COR-L47 (cell line): Measurements from ENCODE around the gene TMEM245.
A peak's percentile ranks its signal among the peaks of the same experiment; 100 is the strongest.

Experiments used
- DNase-seq: peaks from one replicate; lab custom pipeline; 2025; lab: John Stamatoyannopoulos, UW

TMEM245 gene

GRCh38 chr9:109022873-109023272, 96.9 kb downstream of the TMEM245 start:
- no peak for DNase-seq

DNA sequence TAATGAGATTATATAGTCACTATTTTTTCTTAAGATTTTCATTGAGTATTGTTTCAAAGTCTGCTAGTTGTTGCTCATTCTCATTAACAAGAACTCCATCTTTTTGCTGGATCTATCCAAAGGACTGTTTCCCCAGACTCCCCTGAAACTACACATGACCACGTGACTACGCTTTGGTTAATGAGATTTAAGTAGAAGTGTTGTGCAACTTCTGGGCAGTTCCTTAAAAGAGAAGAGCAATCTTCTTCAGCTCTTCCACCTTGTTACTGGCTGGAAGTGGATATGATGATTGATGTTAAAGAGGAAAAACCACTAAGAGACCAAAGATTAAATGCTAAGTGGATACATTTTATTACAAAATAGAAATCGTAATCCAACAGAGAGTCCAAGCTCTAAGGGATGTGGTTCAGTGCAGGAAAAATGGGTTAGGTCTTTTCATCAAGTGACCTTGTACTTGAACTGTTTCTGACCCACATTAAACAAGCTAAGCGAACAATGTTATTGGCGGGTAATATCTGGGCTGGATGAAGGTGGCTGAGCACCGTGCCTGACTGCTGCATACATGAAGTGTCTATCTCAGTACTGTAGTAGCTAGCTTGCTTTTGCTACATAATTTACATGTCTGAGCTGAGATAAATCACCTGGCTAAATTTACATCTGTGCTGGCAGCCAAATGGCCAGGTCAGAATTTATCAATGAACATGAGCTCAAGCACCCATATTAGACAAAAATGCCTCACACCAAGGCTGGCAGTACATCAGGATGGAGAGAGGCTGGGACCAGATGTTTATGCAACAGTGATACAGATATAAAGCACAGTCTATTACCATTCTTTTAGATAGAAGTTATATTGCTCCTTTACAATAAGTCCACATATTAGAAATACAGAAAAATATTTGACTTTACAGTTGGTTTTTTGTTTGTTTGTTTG, 98.9 kb downstream of the TMEM245 start:
- DNase-seq, result no peak

- no peak for DNase-seq
Observed at GRCh38 chr9:109020113-109020512, 99.6 kb downstream of the TMEM245 start.

DNA sequence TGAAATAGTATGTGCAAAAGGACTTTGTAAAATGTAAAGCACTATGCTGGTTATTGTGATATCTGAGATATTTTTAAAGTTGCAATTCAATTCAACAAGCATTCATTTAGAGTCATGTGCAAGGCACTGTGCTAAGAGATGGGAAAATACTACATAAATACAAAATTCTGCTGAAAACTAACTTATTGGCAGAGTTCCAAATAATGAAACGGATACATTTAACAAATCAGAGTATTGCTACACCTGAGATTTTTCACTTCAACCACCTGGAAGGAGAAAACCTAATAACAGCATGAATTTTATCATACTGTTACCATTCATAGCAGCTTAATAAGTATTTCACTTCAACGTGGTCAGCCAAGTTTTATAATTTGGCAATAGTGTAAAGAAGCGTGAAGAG, 100.3 kb downstream of the TMEM245 start:
- DNase-seq, result no peak

- DNase-seq, result no peak
Observed at GRCh38 chr9:109017493-109017892, 102.3 kb downstream of the TMEM245 start.

GRCh38 chr9:109017061-109017460, 102.7 kb downstream of the TMEM245 start:
- DNase-seq, result no peak

GRCh38 chr9:109016132-109016531, 103.6 kb downstream of the TMEM245 start:
- no peak for DNase-seq

- no peak for DNase-seq
Observed at GRCh38 chr9:109014608-109015280, 105.0 kb downstream of the TMEM245 start.

DNA sequence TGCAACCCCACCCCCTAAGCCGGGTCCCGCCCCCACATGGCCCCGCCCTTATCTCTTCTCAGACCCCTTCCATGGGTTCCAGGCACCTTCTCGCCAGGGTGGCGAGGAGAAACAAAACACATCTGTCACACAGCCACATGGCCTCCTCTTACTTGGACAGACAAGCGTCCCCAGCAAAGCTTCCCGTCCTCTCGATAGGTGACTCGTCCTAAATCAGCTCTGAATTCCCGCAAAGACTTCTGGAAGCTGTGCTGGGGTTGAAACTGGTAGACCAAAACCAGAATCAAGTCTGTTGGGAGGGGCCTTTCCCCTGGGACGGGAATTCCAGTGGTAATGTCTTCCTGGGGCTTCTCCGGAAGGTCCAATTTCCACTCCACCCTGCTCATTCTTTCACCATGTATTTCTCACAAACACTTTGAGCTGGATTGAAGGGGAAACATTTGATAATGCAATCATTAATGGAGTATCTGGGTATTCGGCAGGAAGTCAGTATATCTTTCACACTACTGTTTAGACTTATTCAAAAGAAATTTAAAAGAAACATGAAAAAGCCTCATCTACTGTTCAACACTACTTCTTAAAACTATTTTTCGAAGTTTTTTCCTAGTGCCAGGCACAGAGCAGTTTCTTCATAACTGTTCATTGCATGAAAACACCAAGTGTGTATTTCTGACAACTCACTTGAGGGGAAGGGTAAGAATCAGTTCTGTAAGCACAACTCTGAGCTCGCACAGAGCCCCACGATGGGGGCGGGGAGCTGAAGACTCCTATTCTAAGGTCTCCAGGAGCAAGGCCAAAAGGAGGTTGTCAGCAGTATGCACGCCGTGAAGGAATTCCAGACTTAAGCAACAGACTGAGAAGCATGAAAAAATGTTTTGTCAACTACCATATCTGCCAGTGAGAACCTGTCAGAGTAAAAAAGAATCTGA, 105.8 kb downstream of the TMEM245 start:
- DNase-seq, result no peak

DNA sequence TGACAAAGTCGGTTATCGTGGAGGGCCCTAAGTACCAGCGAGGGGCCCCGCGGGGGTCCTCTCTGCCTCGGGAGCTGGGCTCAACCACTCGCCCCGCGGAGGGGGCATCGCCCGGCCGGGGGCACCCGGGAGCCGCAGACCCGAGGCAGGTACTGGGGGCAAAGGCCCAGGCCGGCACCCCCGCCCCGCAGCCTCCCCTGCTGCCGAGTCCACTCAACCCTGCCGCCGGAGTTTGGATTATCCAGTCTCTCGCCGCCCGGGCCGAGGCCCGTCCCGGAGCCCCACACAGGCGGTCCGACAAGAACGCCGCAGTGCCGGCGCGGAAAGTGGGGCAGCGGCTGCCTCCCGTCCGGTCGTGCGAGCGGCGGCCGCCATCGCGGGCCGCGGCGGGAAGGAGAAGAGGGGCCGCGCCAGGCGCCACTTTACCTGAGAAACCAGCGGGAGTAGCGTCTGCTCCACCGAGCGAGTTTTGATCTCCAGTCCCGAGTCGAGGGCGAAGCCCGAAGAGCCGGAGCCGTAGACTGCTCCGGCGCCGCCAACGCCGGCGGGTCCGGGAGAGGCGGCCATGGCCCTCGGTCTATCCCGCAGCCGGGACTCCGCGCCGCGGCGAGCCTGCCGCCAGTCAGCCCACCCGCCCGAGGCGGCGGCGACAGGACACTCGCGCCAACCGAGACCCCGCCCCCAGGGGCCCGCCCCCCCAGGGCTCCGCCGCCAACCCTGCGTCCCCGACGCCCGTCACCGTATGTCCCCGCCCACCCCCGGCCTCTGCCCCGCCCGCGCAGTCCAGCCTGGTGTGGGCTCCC, 106.7 kb downstream of the TMEM245 start, which contains the start of gene CTNNAL1:
Gene CTNNAL1, minus strand, starts transcription at position 624 of the 803 bp plus-strand sequence. Its CDS starts 57 bp downstream, at position 567.
- peak; percentile 86 for DNase-seq

DNA sequence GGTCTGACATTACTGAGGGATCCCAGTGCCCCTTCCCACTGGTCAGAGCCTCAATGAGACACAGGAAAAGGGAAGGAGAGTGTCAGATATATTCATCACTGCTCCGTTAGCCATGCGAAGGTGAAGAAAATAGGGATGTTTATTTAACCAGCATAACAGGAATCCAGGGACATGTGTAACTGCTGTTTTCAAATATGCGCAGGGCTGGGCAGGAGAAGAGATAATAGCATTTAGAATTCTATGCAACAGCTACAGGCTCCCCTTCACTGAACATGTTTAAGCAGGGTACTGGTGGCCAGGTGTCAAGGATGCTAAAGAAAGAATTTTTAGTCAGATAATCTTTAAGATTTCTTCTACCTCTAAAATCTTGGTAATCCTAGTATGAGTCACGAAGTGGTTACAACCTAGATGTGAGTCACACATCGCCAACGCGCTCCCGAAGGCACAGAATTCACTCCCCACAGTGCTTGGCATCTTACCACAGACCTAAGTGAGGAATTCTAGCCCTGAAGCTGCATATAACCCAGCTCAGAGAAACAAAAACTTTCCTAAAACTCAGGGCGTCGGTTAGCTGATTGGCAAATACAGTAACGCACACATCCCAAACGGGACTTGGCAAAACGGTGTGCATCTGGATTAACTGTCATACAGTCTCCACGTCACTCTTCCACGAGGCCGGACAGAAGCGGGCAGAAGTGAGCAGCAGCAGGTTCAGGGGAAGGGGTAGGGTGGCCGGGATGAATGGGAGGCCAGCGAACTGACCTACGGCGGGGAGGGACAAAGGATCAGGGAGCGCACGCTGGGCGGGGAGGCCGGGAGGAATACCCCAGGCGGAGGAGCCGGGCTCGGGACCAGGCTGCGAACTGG, 107.5 kb downstream of the TMEM245 start:
- DNase-seq, result no peak

- no peak for DNase-seq
Observed at GRCh38 chr9:109011231-109011671, 108.5 kb downstream of the TMEM245 start.

DNA sequence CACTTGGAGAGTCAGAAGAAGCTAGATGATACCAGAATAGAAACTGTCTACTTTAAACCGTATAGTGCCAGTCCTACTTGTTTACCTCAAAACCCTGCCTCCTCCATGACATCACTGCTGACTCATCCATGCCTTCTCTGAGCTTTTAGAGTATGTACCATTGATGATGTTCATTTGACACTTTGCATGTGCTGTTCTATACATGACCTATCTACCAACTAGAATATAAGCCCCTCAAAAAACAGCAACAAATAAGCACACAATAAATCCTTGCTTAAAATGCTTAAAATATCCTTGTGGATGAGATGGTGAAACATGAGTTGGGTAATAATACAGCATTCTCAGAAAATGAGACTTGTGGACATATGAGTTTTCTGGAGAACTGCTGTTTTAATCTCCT, 109.0 kb downstream of the TMEM245 start:
- DNase-seq, result no peak

DNA sequence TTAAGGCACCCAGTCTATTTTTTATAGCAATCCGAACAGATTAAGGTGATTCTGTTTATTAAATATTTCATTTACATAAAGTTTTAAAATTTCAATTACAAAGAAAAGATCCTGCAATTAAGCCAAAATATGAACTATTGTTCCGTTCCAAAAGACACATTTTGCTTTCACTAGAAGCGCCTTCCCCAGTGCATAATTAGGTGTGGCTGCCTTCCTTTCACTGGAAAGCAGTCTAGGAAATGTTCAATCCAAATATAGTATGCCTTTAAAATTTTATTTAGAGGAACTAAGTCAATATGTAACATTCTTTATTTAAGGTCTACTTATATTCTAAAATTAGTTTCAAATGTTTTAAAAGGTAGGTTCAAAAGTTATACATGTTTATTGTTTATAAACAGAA, 114.1 kb downstream of the TMEM245 start:
- no peak for DNase-seq

DNA sequence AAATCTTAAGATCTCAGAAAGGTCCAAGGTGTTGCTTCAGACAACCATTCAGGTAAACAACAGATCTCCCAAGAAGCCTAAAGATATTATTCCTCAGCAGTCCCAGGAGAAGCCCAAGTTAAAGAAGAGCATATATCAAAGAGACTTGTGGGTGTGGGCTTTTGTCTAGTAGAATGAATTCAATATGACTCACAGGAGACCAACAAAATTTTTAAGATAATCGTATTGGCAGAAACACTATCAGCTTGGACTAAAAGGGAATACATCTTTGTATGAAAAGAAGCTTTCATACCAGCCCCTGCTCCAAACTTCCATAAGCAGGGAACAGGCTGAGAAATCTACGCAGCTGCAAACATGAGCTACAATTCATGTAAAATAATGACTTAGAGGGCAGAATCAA, 116.6 kb downstream of the TMEM245 start:
- DNase-seq, result no peak

DNA sequence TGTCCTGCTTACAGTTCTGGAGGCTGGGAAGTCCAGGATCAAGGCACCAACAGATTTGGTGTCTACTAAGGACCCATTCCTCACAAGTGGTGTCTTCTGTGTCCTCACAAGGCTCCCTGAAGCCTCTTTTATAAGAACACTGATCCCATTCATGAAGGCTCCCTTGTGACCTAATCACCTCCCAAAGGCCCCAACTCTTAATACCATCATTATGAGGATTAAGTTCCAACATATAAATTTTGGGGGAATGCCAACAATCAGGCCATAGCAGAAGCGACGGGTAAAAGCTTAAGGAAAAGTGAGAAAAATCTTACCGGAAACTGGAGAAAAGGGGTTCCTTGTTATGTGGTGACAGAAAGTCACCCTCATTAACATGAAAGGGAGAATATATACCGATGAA, 117.6 kb downstream of the TMEM245 start:
- DNase-seq, result no peak

GRCh38 chr9:109001275-109001676, 118.5 kb downstream of the TMEM245 start:
- no peak for DNase-seq

DNA sequence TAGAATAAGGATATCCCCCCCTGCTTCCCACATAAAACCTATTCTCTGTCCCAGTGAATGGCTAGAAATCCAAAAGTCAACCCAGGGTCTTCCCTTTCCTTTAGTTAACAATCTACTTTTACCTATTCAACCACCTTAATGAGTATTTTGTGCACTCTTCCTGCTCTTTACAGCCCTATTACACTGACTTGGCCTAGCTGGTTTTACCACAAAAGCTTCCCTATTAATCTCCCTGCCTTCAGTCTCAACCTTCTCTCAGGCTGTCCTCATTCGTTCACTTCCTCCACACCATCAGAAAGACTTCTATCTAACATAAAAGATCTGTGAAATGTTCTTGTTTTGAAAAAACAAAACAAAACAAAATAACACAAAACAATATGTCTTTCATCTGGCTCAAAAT, 122.6 kb downstream of the TMEM245 start:
- no peak for DNase-seq

GRCh38 chr9:108996643-108997042, 123.1 kb downstream of the TMEM245 start:
- DNase-seq, result no peak

GRCh38 chr9:108994695-108995094, 125.1 kb downstream of the TMEM245 start:
- DNase-seq, result no peak
